H1 (cell line): ENCODE results near the gene ABCA6. TPM values are rescaled to one million over a fixed set of nuclear protein-coding genes. Genes with fewer than 3 reads are reported as not detected.
A peak's percentile ranks its signal among the peaks of the same experiment; 100 is the strongest.
"Not testable (repeated sequence)": the region's sequence is repeated elsewhere in the genome, so short reads cannot be mapped to it uniquely, and the experiment has no call there.

Experiments used
- CTCF ChIA-PET: fragments of 300-600 bp; sonication (Branson Sonifier 250); formaldehyde crosslinking; loops from one replicate; lab custom pipeline; 2021; ENCODE audit not compliant: partially characterized antibody; lab: Charles Lee
- POLR2A ChIA-PET: fragments of 300-600 bp; sonication (Branson Sonifier 250); formaldehyde crosslinking; loops from one replicate; lab custom pipeline; 2021; ENCODE audit warnings: inconsistent platforms; ENCODE audit not compliant: partially characterized antibody; lab: Charles Lee
- DNase-seq, 2 experiments: peaks; one replicate each; pipeline versions ENCODE4 v3.0.0 to v3.0.0-alpha.2; 2010 to 2022; ENCODE audit warnings: low spot score in 2 of 2, low read depth in 1 of 2, mixed read lengths in 1 of 2
- FAIRE-seq: peaks from 2 replicates; lab custom pipeline; 2011; peaks lifted over from hg19 to GRCh38; lab: Jason Lieb, UNC
- H2AFZ ChIP-seq: 2 replicates; pipeline ENCODE4 v1.8.1; 2012; ENCODE audit warnings: low read length, inconsistent platforms
- H2AK5ac ChIP-seq: 2 replicates; pipeline ENCODE4 v1.6.1; 2013; ENCODE audit warnings: low read depth, low read length
- H2BK120ac ChIP-seq: replicated peaks from 2 replicates; pipeline ENCODE3; 2013; ENCODE audit warnings: low read depth, low read length, inconsistent platforms
- H2BK12ac ChIP-seq: 2 replicates; pipeline ENCODE4 v1.6.1; 2013; ENCODE audit warnings: low read depth, low read length
- H2BK15ac ChIP-seq: 2 replicates; pipeline ENCODE4 v1.6.1; 2013; ENCODE audit warnings: low read length
- H2BK20ac ChIP-seq: 2 replicates; pipeline ENCODE4 v1.6.1; 2013; ENCODE audit warnings: low read length
- H2BK5ac ChIP-seq: 2 replicates; pipeline ENCODE4 v1.6.1; 2013; ENCODE audit warnings: low read depth, low read length
- H3K14ac ChIP-seq: 2 replicates; pipeline ENCODE4 v1.6.1; 2013; ENCODE audit warnings: inconsistent platforms; ENCODE audit not compliant: insufficient read length
- H3K18ac ChIP-seq: 2 replicates; pipeline ENCODE4 v1.6.1; 2013; ENCODE audit warnings: low read length; ENCODE audit errors: extremely low read depth
- H3K23ac ChIP-seq: 2 replicates; pipeline ENCODE4 v1.6.1; 2013; ENCODE audit warnings: inconsistent platforms; ENCODE audit not compliant: insufficient read length
- H3K23me2 ChIP-seq: 2 replicates; pipeline ENCODE4 v1.6.1; 2013; ENCODE audit warnings: low read depth, low read length
- H3K27ac ChIP-seq: 2 replicates; pipeline ENCODE4 v1.6.1; 2011; ENCODE audit warnings: low read depth, low read length, inconsistent platforms
- H3K27me3 ChIP-seq, 4 experiments: replicated peaks in 1 of 4; 1 replicate in 1 of 4; 2 replicates in 3 of 4; pipeline versions ENCODE4 v1.6.1 to v1.8.1; 2011 to 2013; ENCODE audit warnings: low read length in 3 of 4, mild to moderate bottlenecking in 3 of 4, inconsistent platforms in 2 of 4, mixed read lengths in 2 of 4, moderate library complexity in 1 of 4; ENCODE audit not compliant: control insufficient read depth in 3 of 4, insufficient read depth in 3 of 4; ENCODE audit errors: extremely low read depth in 1 of 4
- H3K36me3 ChIP-seq, 4 experiments: 2 replicates each; pipeline versions ENCODE4 v1.6.1 to v1.8.1; 2011 to 2013; ENCODE audit warnings: mild to moderate bottlenecking in 4 of 4, low read length in 3 of 4, moderate library complexity in 2 of 4, control low read depth in 1 of 4, inconsistent platforms in 1 of 4; ENCODE audit not compliant: insufficient read depth in 4 of 4, control insufficient read depth in 2 of 4
- H3K4ac ChIP-seq: replicated peaks from 2 replicates; pipeline ENCODE3; 2013; ENCODE audit warnings: low read length, low read depth, mixed read lengths, inconsistent platforms; ENCODE audit not compliant: insufficient read length
- H3K4me1 ChIP-seq, 4 experiments: replicated peaks in 1 of 4; 1 replicate in 1 of 4; 2 replicates in 3 of 4; pipeline versions ENCODE4 v1.6.1 to v1.8.1; 2011 to 2013; ENCODE audit warnings: low read length in 3 of 4, inconsistent platforms in 2 of 4, mixed read lengths in 1 of 4; ENCODE audit not compliant: insufficient read depth in 4 of 4, control insufficient read depth in 3 of 4
- H3K4me2 ChIP-seq, 2 experiments: 2 replicates each; pipeline versions ENCODE4 v1.6.1 to v1.8.1; 2011 to 2013; ENCODE audit warnings: low read depth in 2 of 2, low read length in 2 of 2, control low read depth in 1 of 2, inconsistent platforms in 1 of 2, mild to moderate bottlenecking in 1 of 2; ENCODE audit not compliant: insufficient read depth in 1 of 2
- H3K4me3 ChIP-seq, 4 experiments: fragments of 200-600, 300-600 bp in 1 of 4; sonication (generic), shearing (Covaris generic), sonication (Bioruptor Twin) in 1 of 4; 2 replicates each; pipeline versions ENCODE4 v1.5.1 to v1.8.1; 2011 to 2016; ENCODE audit warnings: low read length in 4 of 4, low read depth in 3 of 4, control low read depth in 2 of 4, inconsistent platforms in 2 of 4, mild to moderate bottlenecking in 2 of 4, mixed read lengths in 1 of 4, moderate library complexity in 1 of 4; ENCODE audit not compliant: insufficient read depth in 2 of 4; ENCODE audit errors: extremely low read depth in 1 of 4
- H3K56ac ChIP-seq: replicated peaks from 2 replicates; pipeline ENCODE3; 2013; ENCODE audit warnings: low read depth, mild to moderate bottlenecking, mixed read lengths, low read length, inconsistent platforms; ENCODE audit not compliant: insufficient read length
- H3K79me1 ChIP-seq: 2 replicates; pipeline ENCODE4 v1.6.1; 2013; ENCODE audit warnings: low read depth, low read length, control low read depth
- H3K79me2 ChIP-seq, 2 experiments: 2 replicates each; pipeline versions ENCODE4 v1.6.1 to v1.8.1; 2012 to 2013; ENCODE audit warnings: low read length in 2 of 2, mild to moderate bottlenecking in 2 of 2, inconsistent platforms in 1 of 2; ENCODE audit not compliant: insufficient read depth in 2 of 2, control insufficient read depth in 1 of 2
- H3K9ac ChIP-seq, 4 experiments: replicated peaks in 1 of 4; 1 replicate in 1 of 4; 2 replicates in 3 of 4; pipeline versions ENCODE4 v1.6.1 to v1.8.1; 2011 to 2013; ENCODE audit warnings: low read depth in 3 of 4, low read length in 3 of 4, control low read depth in 2 of 4, mild to moderate bottlenecking in 2 of 4, moderate library complexity in 2 of 4, inconsistent platforms in 1 of 4; ENCODE audit errors: extremely low read depth in 1 of 4
- H3K9me3 ChIP-seq, 2 experiments: 2 replicates each; pipeline versions ENCODE4 v1.6.1 to v1.8.1; 2012 to 2013; ENCODE audit warnings: mild to moderate bottlenecking in 2 of 2, moderate library complexity in 2 of 2, control low read depth in 1 of 2, inconsistent platforms in 1 of 2, low read depth in 1 of 2, low read length in 1 of 2, mixed read lengths in 1 of 2; ENCODE audit not compliant: insufficient read depth in 2 of 2
- H4K20me1 ChIP-seq, 2 experiments: replicated peaks in 1 of 2; 2 replicates each; pipeline versions ENCODE3 to v1.8.1; 2011 to 2013; ENCODE audit warnings: inconsistent platforms in 2 of 2, low read length in 2 of 2, mild to moderate bottlenecking in 1 of 2; ENCODE audit not compliant: insufficient read depth in 2 of 2, control insufficient read depth in 1 of 2
- H4K5ac ChIP-seq: 2 replicates; pipeline ENCODE4 v1.6.1; 2013; ENCODE audit warnings: low read length, low read depth, mixed read lengths, inconsistent platforms; ENCODE audit not compliant: insufficient read length
- H4K8ac ChIP-seq: 2 replicates; pipeline ENCODE4 v1.8.0; 2013; ENCODE audit warnings: mild to moderate bottlenecking, moderate library complexity, low read length, inconsistent platforms; ENCODE audit not compliant: insufficient read depth; ENCODE audit errors: extremely low read depth
- H4K91ac ChIP-seq: replicated peaks from 2 replicates; pipeline ENCODE3; 2013; ENCODE audit warnings: low read length, mixed read lengths, inconsistent platforms; ENCODE audit not compliant: insufficient read length
- WGBS, 2 experiments: shearing (Covaris generic) in 1 of 2; methylation state at CpG; one replicate each; pipeline versions ENCODE4 v1.1.6 to v1.1.7; 2013 to 2015; ENCODE audit warnings: low lambda C conversion rate in 2 of 2, mixed read lengths in 2 of 2, inconsistent platforms in 1 of 2, low coverage in 1 of 2, missing lambda C conversion rate in 1 of 2; ENCODE audit not compliant: insufficient replicate concordance in 2 of 2, insufficient coverage in 1 of 2, insufficient read length in 1 of 2; ENCODE audit errors: extremely low coverage in 1 of 2, missing lambda C conversion rate in 1 of 2; 5-methylcytosine and 5-hydroxymethylcytosine counted together
- polyA plus RNA-seq, 7 experiments: library from polyadenylated mRNA; depleted of rRNA in 3 of 7; stranded (reverse) in 5 of 7; unstranded in 2 of 7; fragments of >200 nt in 5 of 7; fragments of 200-250 nt in 2 of 7; gene quantifications; 1 replicate in 5 of 7; 2 replicates in 1 of 7; 4 replicates in 1 of 7; pipeline versions ENCODE4 v1.2.1 to v1.2.3, GENCODE V29; 2011 to 2013; ENCODE audit warnings: missing spikeins in 2 of 7, mixed read lengths in 2 of 7
- total RNA-seq: library from RNA; stranded (reverse); fragmentation: NEBNext Ultra II Directional; extraction: Animal tissue kit (Norgen Biotek cat#: 25700); gene quantifications from 2 replicates; pipeline ENCODE4 v1.2.1, GENCODE V29; 2021

The ABCA6 gene
- total and polyA plus RNA-seq, 2 of the 8 experiments (the other 6 are each of a cell fraction or from before 2014, with no cell fraction given): not detected

DNA sequence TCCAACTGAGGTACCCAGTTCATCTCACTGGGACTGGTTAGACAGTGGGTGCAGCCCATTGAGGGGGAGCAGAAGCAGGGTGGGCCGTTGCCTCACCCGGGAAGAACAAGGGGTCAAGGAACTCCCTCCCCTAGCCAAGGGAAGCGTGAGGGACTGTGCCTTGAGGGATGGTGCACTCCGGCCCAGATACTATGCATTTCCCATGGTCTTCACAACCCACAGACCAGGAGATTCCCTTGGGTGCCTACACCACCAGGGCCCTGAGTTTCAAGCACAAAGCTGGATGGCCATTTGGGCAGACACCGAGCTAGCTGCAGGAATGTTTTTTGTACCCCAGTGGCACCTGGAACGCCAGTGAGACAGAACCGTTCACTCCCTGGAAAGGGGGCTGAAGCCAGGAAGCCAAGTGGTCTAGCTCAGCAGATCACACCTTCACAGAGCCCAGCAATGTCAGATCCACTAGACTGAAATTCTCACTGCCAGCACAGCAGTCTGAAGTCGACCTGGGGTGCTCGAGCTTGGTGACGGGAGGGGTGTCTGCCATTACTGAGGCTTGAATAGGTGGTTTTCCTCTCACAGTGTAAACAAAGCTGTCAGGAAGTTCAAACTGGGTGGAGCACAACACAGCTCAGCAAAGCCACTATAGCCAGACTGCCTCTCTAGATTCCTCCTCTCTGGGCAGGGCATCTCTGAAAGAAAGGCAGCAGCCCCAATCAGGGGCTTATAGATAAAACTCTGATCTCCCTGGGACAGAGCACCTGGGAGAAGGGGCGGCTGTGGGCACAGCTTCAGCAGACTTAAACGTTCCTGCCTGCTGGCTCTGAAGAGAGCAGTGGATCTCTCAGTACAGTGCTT is 71.1 kb downstream of the ABCA6 start:
- not testable (repeated sequence) for H3K23ac ChIP-seq, H2BK12ac ChIP-seq, H3K79me2 ChIP-seq, H4K20me1 ChIP-seq, H3K4ac ChIP-seq, H3K14ac ChIP-seq, H2AK5ac ChIP-seq, H3K9ac ChIP-seq, H2BK15ac ChIP-seq, H2BK120ac ChIP-seq, H4K5ac ChIP-seq, H2BK5ac ChIP-seq, H2BK20ac ChIP-seq, H3K9me3 ChIP-seq, H3K4me3 ChIP-seq, DNase-seq, H3K27ac ChIP-seq, H4K91ac ChIP-seq, H3K27me3 ChIP-seq, FAIRE-seq, H3K4me2 ChIP-seq, H3K4me1 ChIP-seq, H4K8ac ChIP-seq, H3K79me1 ChIP-seq, H3K18ac ChIP-seq, H3K23me2 ChIP-seq, H3K56ac ChIP-seq, H3K36me3 ChIP-seq
- CTCF ChIA-PET: interaction anchor here (0.7 to 2.8 kb wide), 7 partner anchors 12 to 299 kb away, joined by 3 to 18 read pairs (median 3); no protein-coding TSS in a partner anchor
- POLR2A ChIA-PET: interaction anchor here (1.0 kb wide), 1 partner anchor 14 kb away, joined by 3 read pairs; no protein-coding TSS in a partner anchor
- 85% methylated on average over 10 of the region's 12 CpGs; no CpG with 5 or more reads in 1 of the 2 experiments for WGBS, 2 experiments
- H2AFZ ChIP-seq: peak overlapping the region; percentile 74; the same call in 1 of the 2 replicates
